Vagina (tissue), 2 donors: ENCODE measurements around the gene NFATC2.

ENCODE experiments used
- CTCF ChIP-seq, 3 experiments: fragments of 450-650 bp in 2 of 3; fragments of 200-600 bp in 1 of 3; sonication (generic) in 1 of 3; IDR thresholded peaks; one replicate each; pipeline ENCODE4 v1.5.1; 2017 to 2019; ENCODE audit warnings: antibody characterized with exemption in 3 of 3, mild to moderate bottlenecking in 2 of 3, moderate library complexity in 2 of 3
- POLR2A ChIP-seq, 2 donors: fragments of 450-650 bp; IDR thresholded peaks; one replicate each; pipeline ENCODE4 v1.6.1; 2017; ENCODE audit warnings: antibody characterized with exemption in 2 of 2, mild to moderate bottlenecking in 2 of 2, moderate library complexity in 2 of 2

GRCh38 chr20:51340451-51340840 is 202.1 kb downstream of the NFATC2 start:
- TF ChIP-seq CTCF (IDR thresholded peaks at IDR 0.05) (no peak), POLR2A (IDR thresholded peaks at IDR 0.05) (no peak)
